Mesothelial cell of epicardium (in vitro differentiated cells): ENCODE results near the gene ENDOU. TPM values are rescaled to one million over a fixed set of nuclear protein-coding genes. Genes with fewer than 3 reads are reported as not detected.
A peak's percentile ranks its signal among the peaks of the same experiment; 100 is the strongest.

Experiments used
- DNase-seq, 2 experiments: peaks; one replicate each; pipeline ENCODE4 v3.0.0; 2021; ENCODE audit warnings: low spot score in 2 of 2; ENCODE audit not compliant: unreplicated experiment in 2 of 2
- H3K27ac Mint-ChIP-seq: 2 replicates; pipeline ENCODE4 v1.8.0; 2021; ENCODE audit warnings: mixed read lengths
- H3K27me3 Mint-ChIP-seq: 2 replicates; pipeline ENCODE4 v1.8.0; 2021; ENCODE audit warnings: low read depth, mixed read lengths
- H3K36me3 Mint-ChIP-seq: 2 replicates; pipeline ENCODE4 v1.8.0; 2021; ENCODE audit warnings: mixed read lengths
- H3K4me1 Mint-ChIP-seq: 2 replicates; pipeline ENCODE4 v1.8.0; 2021; ENCODE audit warnings: mixed read lengths
- H3K4me3 Mint-ChIP-seq: 2 replicates; pipeline ENCODE4 v1.8.0; 2021; ENCODE audit warnings: mild to moderate bottlenecking, moderate library complexity, mixed read lengths
- H3K9me3 Mint-ChIP-seq: 2 replicates; pipeline ENCODE4 v1.8.0; 2021; ENCODE audit warnings: mixed read lengths
- CTCF ChIP-seq: fragments of 200-600 bp; sonication (generic); IDR thresholded peaks from one replicate; pipeline ENCODE4 v1.5.0; 2021; ENCODE audit warnings: antibody characterized with exemption; ENCODE audit not compliant: unreplicated experiment
- total RNA-seq: library from RNA; stranded (reverse); gene quantifications from 3 replicates; pipeline ENCODE4 v1.2.1, GENCODE V29; 2021

ENDOU gene
- total RNA-seq, 1 donor from 2014 or later, result 0.51 TPM

- H3K4me3 Mint-ChIP-seq, result no peak overlapping the region
- no peak for TF ChIP-seq CTCF
- no peaks in the 10 kb centered on the region for H3K27me3 Mint-ChIP-seq
- no peak overlapping the region for H3K27ac Mint-ChIP-seq
- H3K9me3 Mint-ChIP-seq, result no peaks in the 10 kb centered on the region
- DNase-seq, result no peak
- no peaks in the 10 kb centered on the region for H3K36me3 Mint-ChIP-seq
- H3K4me1 Mint-ChIP-seq, result peaks cover 31% of the 10 kb centered on the region
Measured at GRCh38 chr12:47739979-47740378, 14.7 kb upstream of the ENDOU start.

GRCh38 chr12:47739297-47739696 is 14.0 kb upstream of the ENDOU start:
- no peak for TF ChIP-seq CTCF
- no peaks in the 10 kb centered on the region for H3K36me3 Mint-ChIP-seq
- no peaks in the 10 kb centered on the region for H3K27me3 Mint-ChIP-seq
- H3K27ac Mint-ChIP-seq, result no peak overlapping the region
- no peaks in the 10 kb centered on the region for H3K9me3 Mint-ChIP-seq
- no peak for DNase-seq
- H3K4me1 Mint-ChIP-seq, result peaks cover 34% of the 10 kb centered on the region
- H3K4me3 Mint-ChIP-seq, result no peak overlapping the region

GRCh38 chr12:47737936-47738594 is 12.8 kb upstream of the ENDOU start:
- TF ChIP-seq CTCF, result no peak
- H3K27ac Mint-ChIP-seq, result no peak overlapping the region
- DNase-seq, result no peak
- H3K27me3 Mint-ChIP-seq, result no peaks in the 10 kb centered on the region
- no peaks in the 10 kb centered on the region for H3K36me3 Mint-ChIP-seq
- no peaks in the 10 kb centered on the region for H3K9me3 Mint-ChIP-seq
- H3K4me1 Mint-ChIP-seq, result peaks cover 37% of the 10 kb centered on the region
- no peak overlapping the region for H3K4me3 Mint-ChIP-seq

GRCh38 chr12:47736877-47737676 is 11.8 kb upstream of the ENDOU start:
- Mint-ChIP-seq H3K36me3 (no peaks in the 10 kb centered on the region), H3K4me3 (no peak overlapping the region), H3K27me3 (no peaks in the 10 kb centered on the region), H3K4me1 (peaks cover 37% of the 10 kb centered on the region), H3K9me3 (no peaks in the 10 kb centered on the region), H3K27ac (peak overlapping the region; percentile 87)
- TF ChIP-seq CTCF, result no peak
- no peak for DNase-seq

- no peak for TF ChIP-seq CTCF
- Mint-ChIP-seq H3K4me1 (peaks cover 35% of the 10 kb centered on the region), H3K27ac (no peak overlapping the region), H3K36me3 (no peaks in the 10 kb centered on the region), H3K9me3 (no peaks in the 10 kb centered on the region), H3K4me3 (no peak overlapping the region), H3K27me3 (no peaks in the 10 kb centered on the region)
- DNase-seq, result no peak
Measured at GRCh38 chr12:47736216-47736615, 10.9 kb upstream of the ENDOU start.
